Measurements from ENCODE around the gene GLDC. TPM values are rescaled to one million over a fixed set of nuclear protein-coding genes. Genes with fewer than 3 reads are reported as not detected.
"Not testable (repeated sequence)": the region's sequence is repeated elsewhere in the genome, so short reads cannot be mapped to it uniquely, and the experiment has no call there.

The GLDC gene
- total RNA-seq, 1 donor from 2014 or later, result 8.9 TPM

DNA sequence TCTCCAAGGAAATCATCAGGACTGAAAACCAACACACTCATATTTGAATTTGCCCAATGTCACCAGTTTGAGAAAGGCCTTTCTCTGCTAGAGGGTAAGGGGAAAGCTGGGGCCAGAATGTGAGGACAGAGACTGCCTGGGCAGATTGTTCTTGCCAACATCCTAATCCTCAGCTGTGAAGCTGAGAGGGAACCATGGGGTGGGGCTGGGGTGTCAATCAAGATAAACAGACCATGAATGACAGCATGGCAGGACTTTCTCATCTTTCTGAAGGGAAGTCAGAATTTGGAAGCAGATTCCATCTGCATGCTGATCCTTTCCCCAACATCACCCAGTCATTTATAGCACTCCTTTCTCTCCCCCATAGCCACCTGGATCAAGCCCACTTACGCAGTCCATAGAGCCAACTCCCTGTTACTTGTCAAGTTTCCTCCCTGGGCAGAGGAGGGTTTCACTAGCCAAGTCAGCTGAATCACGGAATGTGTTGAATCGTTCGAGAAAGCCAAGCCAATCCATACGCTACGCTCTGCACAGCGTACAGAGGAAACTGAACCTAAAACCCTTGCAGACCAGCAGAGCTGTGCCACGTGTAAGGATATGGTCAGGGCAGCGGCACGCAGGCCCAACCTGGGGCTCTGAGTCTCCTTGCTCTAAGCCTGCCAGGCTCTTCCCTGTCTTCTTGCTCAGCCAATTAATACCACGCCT is 14.9 kb downstream of the GLDC start:
- no peaks in the 10 kb centered on the region for H3K79me2 ChIP-seq (ENCODE audit: insufficient read depth, low read length)
- H3K9me3 ChIP-seq (ENCODE audit: insufficient read depth, low read depth, low read length), result no peaks in the 10 kb centered on the region
- H2AFZ ChIP-seq (ENCODE audit: low read depth, low read length), result no peak overlapping the region
- H3K27ac ChIP-seq (ENCODE audit: low read depth, low read length), result no peak overlapping the region
- H3K36me3 ChIP-seq (ENCODE audit: insufficient read depth, low read length), result no peaks in the 10 kb centered on the region
- FAIRE-seq (no peak), DNase-seq (ENCODE audit: low read depth) (no peak)
- Mint-ChIP-seq H3K27me3 (ENCODE audit: low read depth, unreplicated experiment) (peaks cover 2% of the 10 kb centered on the region), H3K4me3 (ENCODE audit: unreplicated experiment) (no peak overlapping the region), H3K27ac (ENCODE audit: unreplicated experiment) (no peak overlapping the region), H3K4me1 (ENCODE audit: low read depth, unreplicated experiment) (peaks cover 3% of the 10 kb centered on the region), H3K9me3 (ENCODE audit: unreplicated experiment) (no peaks in the 10 kb centered on the region), H3K36me3 (ENCODE audit: low read depth, unreplicated experiment) (no peaks in the 10 kb centered on the region)
- H3K27me3 ChIP-seq (ENCODE audit: insufficient read depth, low read length), result no peaks in the 10 kb centered on the region
- TF ChIP-seq EZH2 (IDR thresholded peaks at IDR 0.05; ENCODE audit: insufficient read depth, low read length), result no peak
- TF ChIP-seq, protein P1, sequence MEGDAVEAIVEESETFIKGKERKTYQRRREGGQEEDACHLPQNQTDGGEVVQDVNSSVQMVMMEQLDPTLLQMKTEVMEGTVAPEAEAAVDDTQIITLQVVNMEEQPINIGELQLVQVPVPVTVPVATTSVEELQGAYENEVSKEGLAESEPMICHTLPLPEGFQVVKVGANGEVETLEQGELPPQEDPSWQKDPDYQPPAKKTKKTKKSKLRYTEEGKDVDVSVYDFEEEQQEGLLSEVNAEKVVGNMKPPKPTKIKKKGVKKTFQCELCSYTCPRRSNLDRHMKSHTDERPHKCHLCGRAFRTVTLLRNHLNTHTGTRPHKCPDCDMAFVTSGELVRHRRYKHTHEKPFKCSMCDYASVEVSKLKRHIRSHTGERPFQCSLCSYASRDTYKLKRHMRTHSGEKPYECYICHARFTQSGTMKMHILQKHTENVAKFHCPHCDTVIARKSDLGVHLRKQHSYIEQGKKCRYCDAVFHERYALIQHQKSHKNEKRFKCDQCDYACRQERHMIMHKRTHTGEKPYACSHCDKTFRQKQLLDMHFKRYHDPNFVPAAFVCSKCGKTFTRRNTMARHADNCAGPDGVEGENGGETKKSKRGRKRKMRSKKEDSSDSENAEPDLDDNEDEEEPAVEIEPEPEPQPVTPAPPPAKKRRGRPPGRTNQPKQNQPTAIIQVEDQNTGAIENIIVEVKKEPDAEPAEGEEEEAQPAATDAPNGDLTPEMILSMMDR (IDR thresholded peaks at IDR 0.05; ENCODE audit: insufficient read depth, low read depth, low read length), result no peak
- no peaks in the 10 kb centered on the region for H3K4me1 ChIP-seq (ENCODE audit: insufficient read depth, low read length)
- no peaks in the 10 kb centered on the region for H4K20me1 ChIP-seq (ENCODE audit: insufficient read depth, low read length)
- no peak overlapping the region for H3K9ac ChIP-seq (ENCODE audit: low read length)
- H3K4me2 ChIP-seq (ENCODE audit: low read length), result no peak overlapping the region
- H3K4me3 ChIP-seq (ENCODE audit: insufficient read depth, low read depth, low read length), result no peak overlapping the region

DNA sequence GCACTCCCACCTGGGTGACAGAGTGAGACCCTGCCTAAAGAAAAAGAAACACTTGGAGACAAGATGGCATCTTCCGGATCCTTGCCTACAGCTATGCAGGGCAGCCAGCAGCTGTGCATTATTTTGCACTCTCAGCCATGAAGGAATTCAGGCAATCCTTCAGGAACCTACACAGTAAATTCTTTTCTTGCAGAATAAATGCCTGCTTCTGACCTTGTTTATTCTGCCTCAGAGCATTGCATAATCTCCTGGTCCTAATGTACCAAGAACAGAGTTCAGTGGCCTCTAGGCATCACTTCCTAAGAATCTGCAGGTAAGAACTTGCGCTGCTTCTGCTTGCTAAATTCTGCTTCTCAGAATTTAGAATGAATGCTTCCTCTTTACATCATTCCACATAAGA is 16.8 kb downstream of the GLDC start:
- no peak for TF ChIP-seq EZH2 (IDR thresholded peaks at IDR 0.05; ENCODE audit: insufficient read depth, low read length)
- TF ChIP-seq, protein P1 (IDR thresholded peaks at IDR 0.05; ENCODE audit: insufficient read depth, low read depth, low read length), result no peak
- Histone ChIP-seq H3K4me1 (ENCODE audit: insufficient read depth, low read length) (no peaks in the 10 kb centered on the region), H3K27ac (ENCODE audit: low read depth, low read length) (no peak overlapping the region), H4K20me1 (ENCODE audit: insufficient read depth, low read length) (no peaks in the 10 kb centered on the region), H3K4me2 (ENCODE audit: low read length) (no peak overlapping the region), H3K36me3 (ENCODE audit: insufficient read depth, low read length) (no peaks in the 10 kb centered on the region), H2AFZ (ENCODE audit: low read depth, low read length) (no peak overlapping the region), H3K79me2 (ENCODE audit: insufficient read depth, low read length) (no peaks in the 10 kb centered on the region), H3K27me3 (ENCODE audit: insufficient read depth, low read length) (no peaks in the 10 kb centered on the region), H3K4me3 (ENCODE audit: insufficient read depth, low read depth, low read length) (no peak overlapping the region), H3K9ac (ENCODE audit: low read length) (no peak overlapping the region), H3K9me3 (ENCODE audit: insufficient read depth, low read depth, low read length) (no peaks in the 10 kb centered on the region)
- Mint-ChIP-seq H3K4me1 (ENCODE audit: low read depth, unreplicated experiment) (peaks cover 3% of the 10 kb centered on the region), H3K36me3 (ENCODE audit: low read depth, unreplicated experiment) (no peaks in the 10 kb centered on the region), H3K4me3 (ENCODE audit: unreplicated experiment) (no peak overlapping the region), H3K27me3 (ENCODE audit: low read depth, unreplicated experiment) (peaks cover 2% of the 10 kb centered on the region), H3K27ac (ENCODE audit: unreplicated experiment) (no peak overlapping the region), H3K9me3 (ENCODE audit: unreplicated experiment) (no peaks in the 10 kb centered on the region)
- DNase-seq (ENCODE audit: low read depth) (no peak), FAIRE-seq (no peak)

DNA sequence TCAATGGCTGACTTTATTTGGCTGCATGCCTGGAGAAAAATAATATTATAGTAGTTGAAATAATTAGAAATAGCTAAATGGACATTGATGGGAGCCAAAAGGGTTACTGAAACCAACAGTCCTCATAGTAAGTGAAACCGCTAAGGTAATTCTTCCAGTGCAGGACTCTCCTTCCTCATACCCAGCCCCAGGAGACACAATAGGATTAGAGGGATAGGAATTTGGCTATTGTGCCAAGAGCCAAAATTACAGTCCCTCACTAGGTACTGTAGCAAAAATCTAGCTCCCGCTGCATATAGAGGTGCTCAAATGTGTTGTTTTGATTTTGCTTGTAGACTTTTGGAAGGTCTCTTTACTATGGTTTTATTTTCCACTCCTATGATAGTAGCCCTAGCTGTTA is 20.2 kb downstream of the GLDC start:
- DNase-seq (ENCODE audit: low read depth) (no peak), FAIRE-seq (no peak)
- Histone ChIP-seq H4K20me1 (ENCODE audit: insufficient read depth, low read length) (no peaks in the 10 kb centered on the region), H3K27me3 (ENCODE audit: insufficient read depth, low read length) (no peaks in the 10 kb centered on the region), H3K9me3 (ENCODE audit: insufficient read depth, low read depth, low read length) (no peaks in the 10 kb centered on the region), H3K4me3 (ENCODE audit: insufficient read depth, low read depth, low read length) (no peak overlapping the region), H3K4me1 (ENCODE audit: insufficient read depth, low read length) (no peaks in the 10 kb centered on the region), H3K4me2 (ENCODE audit: low read length) (no peak overlapping the region), H3K79me2 (ENCODE audit: insufficient read depth, low read length) (no peaks in the 10 kb centered on the region), H3K36me3 (ENCODE audit: insufficient read depth, low read length) (no peaks in the 10 kb centered on the region), H3K9ac (ENCODE audit: low read length) (no peak overlapping the region), H3K27ac (ENCODE audit: low read depth, low read length) (no peak overlapping the region), H2AFZ (ENCODE audit: low read depth, low read length) (no peak overlapping the region)
- no peak overlapping the region for H3K4me3 Mint-ChIP-seq (ENCODE audit: unreplicated experiment)
- no peaks in the 10 kb centered on the region for H3K27me3 Mint-ChIP-seq (ENCODE audit: low read depth, unreplicated experiment)
- H3K36me3 Mint-ChIP-seq (ENCODE audit: low read depth, unreplicated experiment), result no peaks in the 10 kb centered on the region
- peaks cover 3% of the 10 kb centered on the region for H3K4me1 Mint-ChIP-seq (ENCODE audit: low read depth, unreplicated experiment)
- no peaks in the 10 kb centered on the region for H3K9me3 Mint-ChIP-seq (ENCODE audit: unreplicated experiment)
- TF ChIP-seq, protein P1 (IDR thresholded peaks at IDR 0.05; ENCODE audit: insufficient read depth, low read depth, low read length), result no peak
- no peak for TF ChIP-seq EZH2 (IDR thresholded peaks at IDR 0.05; ENCODE audit: insufficient read depth, low read length)
- no peak overlapping the region for H3K27ac Mint-ChIP-seq (ENCODE audit: unreplicated experiment)

DNA sequence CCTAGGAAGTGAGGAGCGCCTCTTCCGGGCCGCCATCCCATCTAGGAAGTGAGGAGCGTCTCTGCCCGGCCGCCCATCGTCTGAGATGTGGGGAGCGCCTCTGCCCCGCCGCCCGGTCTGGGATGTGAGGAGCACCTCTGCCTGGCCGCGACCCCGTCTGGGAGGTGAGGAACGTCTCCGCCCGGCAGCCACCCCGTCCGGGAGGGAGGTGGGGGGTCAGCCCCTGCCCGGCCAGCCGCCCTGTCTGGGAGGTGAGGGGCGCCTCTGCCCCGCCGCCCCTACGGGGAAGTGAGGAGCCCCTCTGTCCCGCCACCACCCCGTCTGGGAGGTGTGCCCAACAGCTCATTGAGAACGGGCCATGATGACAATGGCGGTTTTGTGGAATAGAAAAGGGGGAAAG is 22.7 kb downstream of the GLDC start:
- not testable (repeated sequence) for H3K9me3 ChIP-seq (ENCODE audit: insufficient read depth, low read depth, low read length); H3K4me2 ChIP-seq (ENCODE audit: low read length); H2AFZ ChIP-seq (ENCODE audit: low read depth, low read length); H3K27ac Mint-ChIP-seq (ENCODE audit: unreplicated experiment); H3K27me3 ChIP-seq (ENCODE audit: insufficient read depth, low read length); H3K27ac ChIP-seq (ENCODE audit: low read depth, low read length); H3K27me3 Mint-ChIP-seq (ENCODE audit: low read depth, unreplicated experiment); H4K20me1 ChIP-seq (ENCODE audit: insufficient read depth, low read length); H3K79me2 ChIP-seq (ENCODE audit: insufficient read depth, low read length); H3K4me3 ChIP-seq (ENCODE audit: insufficient read depth, low read depth, low read length); H3K9ac ChIP-seq (ENCODE audit: low read length); H3K36me3 Mint-ChIP-seq (ENCODE audit: low read depth, unreplicated experiment); H3K4me1 Mint-ChIP-seq (ENCODE audit: low read depth, unreplicated experiment); H3K4me3 Mint-ChIP-seq (ENCODE audit: unreplicated experiment); H3K36me3 ChIP-seq (ENCODE audit: insufficient read depth, low read length); H3K9me3 Mint-ChIP-seq (ENCODE audit: unreplicated experiment); DNase-seq (ENCODE audit: low read depth); H3K4me1 ChIP-seq (ENCODE audit: insufficient read depth, low read length); FAIRE-seq
